NCI-H446 treated with DMSO at 0.1 percent for 48 hours (cell line): ENCODE measurements around the gene DYNC1H1.
A peak's percentile ranks its signal among the peaks of the same experiment; 100 is the strongest.

Source experiments
- DNase-seq: peaks from one replicate; lab custom pipeline; 2025; lab: John Stamatoyannopoulos, UW

DYNC1H1 gene

DNA sequence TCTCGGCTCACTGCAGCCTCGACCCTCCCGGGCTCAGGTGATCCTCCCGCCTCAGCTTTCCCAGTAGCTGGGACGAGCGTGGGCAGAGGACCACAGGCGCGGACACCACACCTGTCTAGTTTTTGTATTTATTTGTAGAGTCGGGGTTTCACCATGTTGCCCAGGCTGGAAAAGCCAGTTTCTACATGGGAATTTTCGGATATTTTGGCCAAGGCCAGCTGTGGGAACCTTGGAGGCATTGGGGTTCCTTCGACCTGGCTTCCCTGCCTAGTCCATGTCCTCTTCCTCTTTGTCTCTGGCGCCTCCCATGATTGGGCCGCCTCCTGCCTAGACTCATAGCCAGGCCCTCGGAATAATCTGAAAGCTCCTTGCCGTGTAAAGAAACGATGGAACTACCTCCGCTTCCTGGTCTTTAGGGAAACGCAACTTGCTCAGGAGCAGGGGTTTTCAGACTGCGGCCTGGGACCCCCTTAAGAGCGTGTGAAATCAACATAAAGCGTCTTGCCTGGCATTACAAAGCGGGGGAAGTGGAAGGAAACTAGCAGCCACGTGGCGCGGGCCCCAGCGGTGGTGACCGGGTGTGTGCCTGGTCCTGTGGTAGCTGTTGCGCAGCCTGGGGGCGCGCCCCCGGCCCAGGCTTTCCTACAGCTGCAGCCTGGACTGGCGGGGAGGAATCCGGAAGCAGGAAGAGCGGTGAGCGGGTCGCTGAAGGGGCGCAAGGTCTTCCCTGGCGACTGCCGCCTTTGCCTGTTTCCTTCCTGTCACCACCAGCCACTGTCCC is 123.8 kb downstream of the DYNC1H1 start:
- DNase-seq, result no peak

DNA sequence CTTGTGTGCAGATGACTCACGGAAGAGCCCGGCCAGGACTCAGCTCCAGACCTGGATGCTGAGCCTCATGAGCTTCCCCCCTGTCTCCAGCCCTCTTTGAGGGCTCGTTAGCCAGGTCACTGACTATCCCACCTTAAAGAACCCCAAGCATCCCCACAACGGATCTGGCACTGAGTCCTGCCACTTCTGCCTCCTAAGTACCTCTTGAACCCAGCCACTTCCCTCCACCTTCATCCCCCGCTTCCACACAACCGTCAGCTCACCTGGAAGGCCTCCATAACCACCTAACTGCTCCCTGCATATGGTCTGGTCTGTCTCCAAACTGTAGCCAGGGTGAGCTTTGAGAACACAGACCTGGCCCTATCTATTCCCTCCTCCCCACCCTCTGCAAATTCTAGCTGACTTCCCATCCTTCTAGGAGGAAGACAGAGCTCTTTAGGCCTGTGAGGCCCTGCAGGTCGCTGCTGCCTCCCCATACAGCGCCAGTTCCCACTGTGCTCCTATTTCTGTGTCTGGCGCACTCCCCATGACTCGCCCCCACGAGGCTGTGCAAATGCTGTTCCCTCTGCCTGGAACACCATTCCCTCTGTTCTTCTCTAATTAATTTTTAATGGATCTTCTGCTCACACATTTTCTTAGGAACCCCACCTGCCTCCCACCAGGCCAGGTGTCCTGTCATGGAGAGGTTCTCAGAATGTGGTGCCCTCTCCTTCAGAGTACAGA is 125.4 kb downstream of the DYNC1H1 start:
- DNase-seq, result no peak

DNA sequence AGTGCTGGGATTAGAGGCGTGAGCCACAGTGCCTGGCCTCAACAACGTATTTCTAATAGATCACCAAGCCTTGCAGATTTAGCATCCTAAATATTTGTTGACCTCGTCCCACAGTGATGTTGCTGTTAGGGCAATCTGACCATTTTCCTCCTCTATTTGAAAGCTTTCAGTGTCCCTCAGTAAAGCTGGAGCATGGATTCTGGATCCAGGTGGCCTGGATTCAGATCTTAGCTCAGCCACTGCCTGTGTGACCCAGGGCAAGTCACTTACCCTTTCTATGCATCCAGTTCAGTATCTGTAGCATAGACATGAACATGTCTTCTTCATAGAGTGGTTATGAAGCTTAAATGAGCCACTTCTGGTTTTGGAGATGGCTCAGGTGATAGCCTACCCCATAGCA is 126.3 kb downstream of the DYNC1H1 start:
- DNase-seq, result no peak

DNA sequence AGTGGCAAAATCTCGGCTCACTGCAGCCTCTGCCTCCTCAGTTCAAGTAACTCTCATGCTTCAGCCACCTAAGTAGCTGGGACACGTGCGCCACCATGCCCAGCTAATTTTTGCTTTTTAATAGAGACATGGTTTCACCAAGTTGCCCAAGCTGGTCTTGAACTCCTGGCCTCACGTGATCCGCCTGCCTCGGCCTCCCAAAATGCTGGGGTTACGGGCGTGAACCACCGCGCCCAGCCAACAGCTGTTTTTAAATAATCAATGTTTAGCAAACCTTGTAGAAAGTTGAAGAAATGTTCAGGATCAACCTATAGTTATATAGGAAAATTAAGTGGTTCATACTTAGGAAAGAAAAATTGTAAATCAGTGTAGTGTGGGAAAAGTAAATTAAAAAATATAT is 128.4 kb downstream of the DYNC1H1 start:
- DNase-seq, result no peak

DNA sequence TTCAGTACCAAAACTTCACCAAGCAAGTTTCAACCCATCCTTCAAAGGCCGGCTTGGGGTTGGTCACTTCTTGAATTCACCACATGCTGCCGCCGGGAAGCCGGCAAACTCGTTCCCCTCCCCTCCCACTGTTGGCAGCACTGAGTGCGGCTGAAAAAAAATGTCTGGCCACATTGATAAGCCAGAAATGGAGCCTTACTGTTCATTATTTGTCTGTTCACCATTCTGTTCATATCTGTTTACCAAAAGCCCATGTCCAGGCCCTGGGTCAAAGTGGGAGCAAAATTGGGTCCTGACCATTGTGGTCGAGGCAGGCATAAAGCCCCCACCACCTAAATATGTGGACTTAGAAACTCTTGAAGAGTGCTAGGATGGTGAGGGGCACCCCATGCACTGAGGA is 129.7 kb downstream of the DYNC1H1 start:
- no peak for DNase-seq

DNA sequence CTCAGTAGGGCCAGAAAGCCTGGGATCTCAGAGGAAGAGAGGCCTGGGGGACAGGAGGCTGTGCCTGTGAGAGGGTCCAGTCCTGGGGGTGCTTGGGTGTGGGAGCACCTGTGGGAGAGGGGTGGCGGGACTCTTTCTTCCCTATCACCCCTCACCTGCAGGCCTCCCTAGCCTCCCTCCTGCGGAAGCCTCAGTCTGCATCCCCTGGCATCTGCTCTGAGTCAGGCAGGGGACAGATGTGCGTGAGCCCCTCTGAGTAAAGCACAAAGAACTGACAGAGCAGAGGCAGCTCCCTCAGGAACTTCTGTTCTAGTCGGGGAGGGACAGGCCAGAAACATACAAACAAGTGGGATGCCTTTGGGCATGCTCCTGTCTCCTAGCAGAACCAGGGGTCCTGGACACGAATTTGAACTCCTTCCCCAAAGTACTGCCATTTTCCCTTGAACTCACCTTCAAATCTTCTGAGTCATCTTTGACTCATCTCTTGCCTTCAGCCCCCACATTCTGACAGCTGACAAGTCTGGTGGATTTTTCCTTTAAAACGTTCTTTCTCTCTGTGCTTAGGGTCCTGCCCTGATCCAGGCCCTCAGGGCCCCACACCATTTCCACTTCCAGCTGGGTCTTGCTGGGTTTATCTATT is 131.0 kb downstream of the DYNC1H1 start:
- DNase-seq, result no peak

DNA sequence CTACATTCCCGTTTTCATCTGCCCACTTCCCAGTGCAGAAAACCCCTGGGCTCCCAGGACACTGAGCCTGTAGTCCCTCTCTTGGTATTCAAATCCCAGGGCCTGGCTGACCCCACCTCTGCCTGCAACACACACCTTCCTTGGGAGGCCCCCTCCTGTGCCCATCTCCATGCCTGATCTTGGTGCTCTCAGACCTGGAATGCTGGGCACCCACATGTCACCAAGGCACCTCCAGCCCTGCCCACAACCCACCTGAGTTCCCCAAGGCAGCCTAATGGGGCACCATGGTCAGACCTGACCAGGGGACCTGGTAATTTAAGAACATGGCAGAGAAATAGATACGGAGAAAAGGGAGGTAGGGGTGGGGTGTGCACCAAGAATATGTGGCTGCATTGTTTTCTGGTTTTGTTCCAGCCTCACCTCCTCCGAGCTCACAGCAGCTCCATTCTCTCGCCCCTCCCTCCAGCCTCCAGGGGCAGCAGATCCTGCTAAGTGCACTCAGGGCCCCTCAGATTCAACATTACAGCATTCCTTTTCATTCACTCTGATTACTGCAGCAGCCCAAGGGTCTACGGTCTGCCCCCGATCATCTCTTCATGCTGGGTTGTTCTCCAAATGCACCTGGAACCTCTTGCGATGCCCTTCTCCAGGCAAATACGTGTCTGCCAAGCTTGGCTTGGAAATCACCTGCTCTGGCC is 131.6 kb downstream of the DYNC1H1 start:
- no peak for DNase-seq

DNA sequence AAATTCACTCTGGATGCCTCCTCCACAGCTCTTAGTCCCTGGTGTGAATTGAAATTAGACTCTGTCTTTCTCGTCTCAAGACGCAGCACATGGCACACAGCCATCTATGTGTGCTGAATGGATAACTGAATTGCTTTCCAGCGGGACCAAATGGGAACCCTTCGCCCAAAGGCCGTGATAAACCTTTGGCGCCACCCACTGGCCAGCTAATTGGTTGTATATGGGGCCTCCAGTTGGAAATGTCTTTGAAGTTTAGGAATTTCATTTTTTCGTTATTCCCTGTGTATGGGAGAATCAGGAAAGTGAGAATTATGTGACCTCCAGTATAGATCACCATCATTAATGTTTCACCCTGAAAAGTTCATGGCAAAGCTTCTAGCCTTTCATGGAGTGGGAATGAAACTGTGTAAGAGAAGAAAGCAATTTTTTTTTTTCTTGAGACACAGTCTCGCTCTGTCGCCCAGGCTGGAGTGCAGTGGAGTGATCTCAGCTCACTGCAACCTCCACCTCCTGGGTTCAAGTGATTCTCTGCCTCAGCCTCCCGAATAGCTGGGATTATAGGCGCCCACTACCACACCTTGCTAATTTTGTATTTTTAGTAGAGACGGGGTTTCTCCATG is 132.3 kb downstream of the DYNC1H1 start:
- DNase-seq, result peak; percentile 67

DNA sequence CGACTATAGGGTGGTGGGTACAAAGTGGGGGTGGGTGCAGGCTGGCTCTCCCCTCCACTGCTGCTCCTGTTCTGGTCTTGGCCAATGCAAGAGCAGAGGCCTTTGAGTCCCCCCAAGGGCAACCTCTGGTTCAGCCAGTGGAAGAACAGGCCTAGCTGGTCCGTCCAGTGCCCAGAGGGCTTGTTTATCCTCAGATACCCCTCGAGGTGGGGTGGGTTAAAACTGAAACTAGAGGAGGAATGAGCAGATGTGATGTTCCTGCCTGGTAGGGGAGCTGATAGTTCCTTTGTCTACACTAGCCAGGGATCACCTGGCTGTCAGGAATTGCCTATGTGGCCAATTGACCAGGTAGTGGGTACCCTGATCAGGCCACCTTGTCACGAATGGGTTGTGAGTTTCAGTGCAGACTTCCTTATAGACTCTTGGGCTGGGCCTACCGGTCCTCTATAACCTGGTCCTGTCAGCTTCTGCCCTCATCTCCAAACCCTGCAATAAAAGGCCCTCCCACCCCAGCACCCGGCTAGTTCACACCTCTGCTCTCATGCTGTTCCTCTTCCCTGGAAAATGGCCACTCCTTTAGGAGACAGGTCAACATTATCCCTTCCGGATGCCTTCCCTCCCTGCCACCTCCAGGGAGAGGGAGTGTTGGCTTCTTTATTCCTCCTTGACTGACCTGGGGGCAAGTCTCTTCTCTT is 133.2 kb downstream of the DYNC1H1 start:
- no peak for DNase-seq

DNA sequence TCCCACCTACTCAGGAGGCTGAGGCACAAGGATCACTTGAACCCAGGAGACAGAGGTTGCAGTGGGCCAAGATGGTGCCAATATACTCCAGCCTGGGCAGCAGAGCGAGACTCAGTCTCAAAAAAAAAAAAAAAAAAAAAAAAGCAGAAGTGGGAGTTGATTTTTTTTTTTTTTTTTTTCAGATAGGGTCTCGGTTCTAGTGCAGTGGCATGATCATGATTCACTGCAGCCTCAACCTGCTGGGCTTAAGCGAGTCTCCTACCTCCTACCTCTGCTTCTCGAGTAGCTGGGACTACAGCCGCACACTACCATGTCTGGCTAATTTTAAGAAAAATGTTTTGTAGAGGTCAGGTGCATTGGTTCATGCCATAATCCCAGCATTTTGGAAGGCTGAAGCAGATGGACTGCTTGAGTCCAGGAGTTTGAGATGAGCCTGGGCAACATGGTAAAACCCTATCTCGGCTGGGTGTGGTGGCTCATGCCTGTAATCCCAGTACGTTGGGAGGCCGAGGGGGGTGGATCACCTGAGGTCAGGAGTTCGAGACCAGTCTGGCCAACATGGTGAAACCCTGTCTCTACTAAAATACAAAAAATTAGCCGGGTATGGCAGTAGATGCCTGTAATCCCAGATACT is 138.8 kb downstream of the DYNC1H1 start:
- no peak for DNase-seq

DNA sequence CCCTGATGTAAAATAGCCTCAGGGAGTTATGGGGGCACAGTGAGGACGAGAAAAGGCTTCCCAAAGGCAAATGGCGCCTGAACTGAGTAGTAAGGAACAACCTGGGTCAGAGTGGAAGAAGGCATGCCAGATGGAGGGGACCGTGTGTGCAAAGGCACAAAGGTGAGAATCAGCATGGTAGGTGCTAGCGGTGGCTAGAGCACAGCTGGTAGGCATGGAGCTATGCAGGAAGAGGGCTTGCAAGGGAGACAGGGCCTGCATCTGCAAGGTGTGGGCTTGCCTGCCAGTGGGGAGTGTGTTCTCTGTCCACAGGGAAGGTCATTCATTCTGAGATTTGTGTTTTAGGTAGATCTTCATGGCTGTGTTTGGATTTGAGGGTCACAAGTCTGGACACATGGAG is 141.0 kb downstream of the DYNC1H1 start:
- DNase-seq, result no peak
